ENCODE data around the gene GPR32.
"Not testable (repeated sequence)": the region's sequence is repeated elsewhere in the genome, so short reads cannot be mapped to it uniquely, and the experiment has no call there.

The GPR32 gene

GRCh38 chr19:50739132-50739913 is 30.9 kb upstream of the GPR32 start:
- Mint-ChIP-seq H3K9me3 (ENCODE audit: low read depth) (no peaks in the 10 kb centered on the region), H3K4me3 (no peak overlapping the region), H3K27ac (no peak overlapping the region), H3K36me3 (no peaks in the 10 kb centered on the region), H3K4me1 (ENCODE audit: low read depth) (no peaks in the 10 kb centered on the region), H3K27me3 (peaks cover 28% of the 10 kb centered on the region)

GRCh38 chr19:50739914-50740426 is 30.3 kb upstream of the GPR32 start:
- H3K27ac Mint-ChIP-seq: no peak overlapping the region
- no peak overlapping the region for H3K4me3 Mint-ChIP-seq
- peaks cover 30% of the 10 kb centered on the region for H3K27me3 Mint-ChIP-seq
- H3K4me1 Mint-ChIP-seq (ENCODE audit: low read depth): no peaks in the 10 kb centered on the region
- H3K36me3 Mint-ChIP-seq: no peaks in the 10 kb centered on the region
- no peaks in the 10 kb centered on the region for H3K9me3 Mint-ChIP-seq (ENCODE audit: low read depth)

- Mint-ChIP-seq H3K36me3 (no peaks in the 10 kb centered on the region), H3K9me3 (ENCODE audit: low read depth) (no peaks in the 10 kb centered on the region), H3K4me1 (ENCODE audit: low read depth) (no peaks in the 10 kb centered on the region), H3K4me3 (no peak overlapping the region), H3K27me3 (peaks cover 30% of the 10 kb centered on the region), H3K27ac (no peak overlapping the region)
Measured at GRCh38 chr19:50741179-50741933, 28.9 kb upstream of the GPR32 start.

GRCh38 chr19:50743537-50743936 is 26.7 kb upstream of the GPR32 start:
- Mint-ChIP-seq H3K9me3 (ENCODE audit: low read depth) (no peaks in the 10 kb centered on the region), H3K4me3 (no peak overlapping the region), H3K27me3 (peaks cover 25% of the 10 kb centered on the region), H3K36me3 (no peaks in the 10 kb centered on the region), H3K27ac (no peak overlapping the region), H3K4me1 (ENCODE audit: low read depth) (no peaks in the 10 kb centered on the region)

- Mint-ChIP-seq H3K36me3 (no peaks in the 10 kb centered on the region), H3K27me3 (peaks cover 16% of the 10 kb centered on the region), H3K27ac (no peak overlapping the region), H3K4me1 (ENCODE audit: low read depth) (no peaks in the 10 kb centered on the region), H3K9me3 (ENCODE audit: low read depth) (no peaks in the 10 kb centered on the region), H3K4me3 (no peak overlapping the region)
Measured at GRCh38 chr19:50745221-50745620, 25.0 kb upstream of the GPR32 start.

GRCh38 chr19:50747141-50747540 is 23.1 kb upstream of the GPR32 start:
- H3K4me3 Mint-ChIP-seq; H3K27ac Mint-ChIP-seq; H3K4me1 Mint-ChIP-seq (ENCODE audit: low read depth); H3K27me3 Mint-ChIP-seq; H3K36me3 Mint-ChIP-seq; H3K9me3 Mint-ChIP-seq (ENCODE audit: low read depth): not testable (repeated sequence)

GRCh38 chr19:50749490-50749889 is 20.8 kb upstream of the GPR32 start:
- Mint-ChIP-seq H3K4me1 (ENCODE audit: low read depth) (no peaks in the 10 kb centered on the region), H3K4me3 (no peak overlapping the region), H3K36me3 (no peaks in the 10 kb centered on the region), H3K27me3 (peaks cover 5% of the 10 kb centered on the region), H3K9me3 (ENCODE audit: low read depth) (no peaks in the 10 kb centered on the region), H3K27ac (no peak overlapping the region)

GRCh38 chr19:50750010-50750409 is 20.3 kb upstream of the GPR32 start:
- H3K4me1 Mint-ChIP-seq (ENCODE audit: low read depth): no peaks in the 10 kb centered on the region
- peaks cover 5% of the 10 kb centered on the region for H3K27me3 Mint-ChIP-seq
- no peak overlapping the region for H3K27ac Mint-ChIP-seq
- no peak overlapping the region for H3K4me3 Mint-ChIP-seq
- H3K9me3 Mint-ChIP-seq (ENCODE audit: low read depth): no peaks in the 10 kb centered on the region
- H3K36me3 Mint-ChIP-seq: no peaks in the 10 kb centered on the region

- no peaks in the 10 kb centered on the region for H3K9me3 Mint-ChIP-seq (ENCODE audit: low read depth)
- H3K27me3 Mint-ChIP-seq: peaks cover 4% of the 10 kb centered on the region
Measured at GRCh38 chr19:50753879-50754278, 16.4 kb upstream of the GPR32 start.

GRCh38 chr19:50756244-50756643 is 14.0 kb upstream of the GPR32 start:
- not testable (repeated sequence) for H3K27ac Mint-ChIP-seq; H3K4me3 Mint-ChIP-seq; H3K9me3 Mint-ChIP-seq (ENCODE audit: low read depth); H3K4me1 Mint-ChIP-seq (ENCODE audit: low read depth); H3K36me3 Mint-ChIP-seq; H3K27me3 Mint-ChIP-seq

More at GRCh38 chr19:50753879-50754278, 16.4 kb upstream of the GPR32 start:
- H3K27ac Mint-ChIP-seq: no peak overlapping the region
- no peaks in the 10 kb centered on the region for H3K4me1 Mint-ChIP-seq (ENCODE audit: low read depth)
- H3K4me3 Mint-ChIP-seq: no peak overlapping the region
- H3K36me3 Mint-ChIP-seq: no peaks in the 10 kb centered on the region

- not testable (repeated sequence) for H3K27me3 Mint-ChIP-seq
Measured at GRCh38 chr19:50757624-50758023, 12.6 kb upstream of the GPR32 start.

GRCh38 chr19:50759076-50759475 is 11.2 kb upstream of the GPR32 start:
- not testable (repeated sequence) for H3K4me3 Mint-ChIP-seq; H3K36me3 Mint-ChIP-seq; H3K4me1 Mint-ChIP-seq (ENCODE audit: low read depth); H3K9me3 Mint-ChIP-seq (ENCODE audit: low read depth); H3K27me3 Mint-ChIP-seq; H3K27ac Mint-ChIP-seq

More at GRCh38 chr19:50757624-50758023, 12.6 kb upstream of the GPR32 start:
- H3K27ac Mint-ChIP-seq; H3K4me1 Mint-ChIP-seq (ENCODE audit: low read depth); H3K9me3 Mint-ChIP-seq (ENCODE audit: low read depth); H3K4me3 Mint-ChIP-seq; H3K36me3 Mint-ChIP-seq: not testable (repeated sequence)

- no peak overlapping the region for H3K27ac Mint-ChIP-seq
- H3K36me3 Mint-ChIP-seq: no peaks in the 10 kb centered on the region
- H3K27me3 Mint-ChIP-seq: peaks cover 4% of the 10 kb centered on the region
- no peak overlapping the region for H3K4me3 Mint-ChIP-seq
- no peaks in the 10 kb centered on the region for H3K9me3 Mint-ChIP-seq (ENCODE audit: low read depth)
- H3K4me1 Mint-ChIP-seq (ENCODE audit: low read depth): no peaks in the 10 kb centered on the region
Measured at GRCh38 chr19:50759886-50760285, 10.4 kb upstream of the GPR32 start.

- H3K27me3 Mint-ChIP-seq; H3K9me3 Mint-ChIP-seq (ENCODE audit: low read depth); H3K36me3 Mint-ChIP-seq; H3K4me3 Mint-ChIP-seq; H3K27ac Mint-ChIP-seq; H3K4me1 Mint-ChIP-seq (ENCODE audit: low read depth): not testable (repeated sequence)
Measured at GRCh38 chr19:50761501-50761900, 8.8 kb upstream of the GPR32 start.

- H3K36me3 Mint-ChIP-seq; H3K4me3 Mint-ChIP-seq; H3K4me1 Mint-ChIP-seq (ENCODE audit: low read depth); H3K27ac Mint-ChIP-seq; H3K27me3 Mint-ChIP-seq; H3K9me3 Mint-ChIP-seq (ENCODE audit: low read depth): not testable (repeated sequence)
Measured at GRCh38 chr19:50763521-50763920, 6.7 kb upstream of the GPR32 start.

Data from activated naive CD8-positive, alpha-beta T cell (primary cell).